GM18498 (cell line): ENCODE results near the gene FCN1.

ENCODE experiments used
- ATAC-seq: cut with Tn5 transposase; IDR thresholded peaks from one replicate; pipeline ENCODE4 v1.9.1; 2021; ENCODE audit warnings: mild to moderate bottlenecking, moderate library complexity; ENCODE audit not compliant: unreplicated experiment

FCN1 gene

DNA sequence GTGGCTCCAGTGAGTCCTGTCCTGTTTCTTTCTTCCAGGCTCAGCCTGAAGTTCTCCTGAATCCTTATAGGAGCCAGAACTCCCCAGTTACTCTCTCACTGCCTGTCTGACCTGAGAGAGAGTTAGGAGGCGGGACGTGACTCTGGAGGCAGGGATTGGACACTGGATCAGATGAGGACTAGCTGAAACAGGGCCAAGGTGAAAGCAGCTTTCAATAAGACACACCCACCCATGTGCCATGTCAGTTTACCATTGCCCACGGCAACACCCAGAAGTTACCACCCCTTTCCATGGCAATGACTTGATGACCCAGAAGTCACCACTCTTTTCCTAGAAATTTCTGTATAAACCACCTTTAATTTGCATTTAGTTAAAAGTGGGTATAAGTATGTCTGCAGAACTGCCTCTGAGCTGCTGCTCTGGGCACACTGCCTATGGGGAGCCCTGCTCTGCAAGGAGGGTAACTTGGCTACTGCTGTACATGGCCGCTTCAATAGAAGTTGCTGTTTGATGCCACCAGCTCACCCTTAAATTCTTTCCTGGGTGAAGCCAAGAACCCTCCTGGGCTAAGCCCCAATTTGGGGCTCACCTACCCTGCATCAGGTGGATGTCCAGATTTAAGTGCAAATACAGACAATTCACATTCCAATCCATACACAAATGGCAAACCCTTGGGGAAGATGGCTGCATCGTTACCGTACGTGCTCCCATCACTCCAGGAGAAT is 23.4 kb downstream of the FCN1 start:
- no peak for ATAC-seq

- ATAC-seq: no peak
Observed at GRCh38 chr9:134892820-134893420, 24.8 kb downstream of the FCN1 start.

GRCh38 chr9:134892221-134892620 is 25.5 kb downstream of the FCN1 start:
- ATAC-seq: no peak

GRCh38 chr9:134891713-134892112 is 26.0 kb downstream of the FCN1 start:
- ATAC-seq: no peak

- no peak for ATAC-seq
Observed at GRCh38 chr9:134891053-134891452, 26.7 kb downstream of the FCN1 start.

GRCh38 chr9:134890155-134890495 is 27.6 kb downstream of the FCN1 start:
- ATAC-seq: no peak

DNA sequence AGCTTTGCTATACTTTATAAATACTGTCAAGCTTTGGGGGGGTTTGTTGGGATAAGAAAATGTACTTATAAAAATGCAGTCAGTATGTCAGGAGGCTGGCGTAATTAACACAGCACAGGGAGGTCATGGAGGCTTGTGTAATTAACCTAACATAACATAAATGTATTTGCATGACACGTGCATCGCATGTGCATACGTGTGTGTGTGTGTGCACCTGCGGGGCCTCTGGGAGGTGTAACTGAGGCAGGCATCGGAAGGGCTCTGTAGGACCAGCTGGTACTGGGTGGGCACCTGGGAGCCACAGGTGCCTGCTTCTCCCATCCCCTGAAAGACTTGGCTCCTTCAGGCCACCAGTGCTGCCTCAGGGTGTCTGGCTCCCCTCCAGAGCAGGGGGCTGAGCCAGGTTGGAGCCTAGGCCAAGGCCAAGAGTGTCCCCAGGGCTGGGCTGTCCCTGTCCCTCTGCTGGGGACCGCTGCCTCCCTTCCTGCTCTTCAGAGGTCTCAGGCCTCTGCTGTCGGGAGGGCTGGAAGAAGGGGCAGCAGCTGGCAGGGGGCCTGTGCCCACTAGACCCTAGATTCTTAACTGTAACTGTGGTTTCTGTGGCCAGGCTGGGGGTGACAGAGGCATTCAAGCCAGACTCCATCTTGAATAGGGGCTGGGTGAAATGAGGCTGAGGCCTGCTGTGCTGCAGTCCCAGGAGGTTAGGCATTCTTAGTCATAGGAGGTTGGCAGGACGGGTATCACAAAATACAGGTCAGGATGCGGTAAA is 28.1 kb downstream of the FCN1 start:
- no peak for ATAC-seq

DNA sequence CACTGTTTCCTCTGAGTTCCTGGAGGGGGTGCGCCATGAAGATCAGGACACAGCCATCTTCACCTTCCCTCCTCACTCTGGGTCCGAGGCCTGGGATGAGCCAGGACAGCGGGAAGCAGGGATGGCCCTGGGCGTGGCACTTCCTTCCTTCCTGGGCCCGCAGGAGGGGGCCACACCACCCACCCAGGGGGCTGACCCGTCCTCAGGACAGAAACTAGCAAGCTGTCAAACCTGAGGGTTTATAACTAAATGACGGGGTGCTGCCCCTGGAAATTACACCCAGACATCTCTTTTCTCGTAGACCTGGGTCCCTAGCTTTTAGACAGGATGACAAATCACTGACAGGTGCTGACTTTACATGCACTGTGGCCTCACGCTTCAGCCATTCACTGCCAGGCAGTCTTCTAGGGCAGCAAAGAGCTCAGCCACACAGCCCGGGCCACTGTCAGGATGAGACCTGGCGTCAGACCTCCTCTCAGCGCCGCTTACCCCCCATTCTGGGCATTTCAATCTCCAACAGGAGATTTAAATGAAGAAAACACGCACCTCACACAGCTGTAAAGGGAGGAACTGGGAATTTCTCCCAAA is 29.0 kb downstream of the FCN1 start:
- no peak for ATAC-seq

- ATAC-seq: no peak
Observed at GRCh38 chr9:134887686-134888602, 29.8 kb downstream of the FCN1 start.

- no peak for ATAC-seq
Observed at GRCh38 chr9:134887219-134887618, 30.5 kb downstream of the FCN1 start.

DNA sequence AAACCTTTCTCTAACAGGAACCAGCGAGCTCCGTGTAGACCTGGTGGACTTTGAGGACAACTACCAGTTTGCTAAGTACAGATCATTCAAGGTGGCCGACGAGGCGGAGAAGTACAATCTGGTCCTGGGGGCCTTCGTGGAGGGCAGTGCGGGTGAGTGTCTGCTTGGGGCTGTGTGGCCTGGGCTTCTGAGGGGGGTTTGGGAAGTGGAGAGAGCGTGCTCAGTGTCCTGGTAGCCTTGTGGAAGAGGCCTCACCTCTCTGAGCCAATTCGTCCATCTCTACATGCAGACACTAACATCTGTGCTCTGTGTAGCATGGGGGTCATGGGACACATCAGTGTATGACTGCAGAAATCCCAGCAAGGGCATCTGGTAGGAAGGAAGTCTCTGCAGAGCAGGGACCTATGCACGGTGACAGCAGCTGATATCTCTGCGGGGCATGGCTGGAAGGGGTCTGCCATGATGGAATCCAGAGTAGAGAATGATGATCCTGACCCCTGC is 31.2 kb downstream of the FCN1 start:
- ATAC-seq: no peak

GRCh38 chr9:134885679-134886412 is 31.9 kb downstream of the FCN1 start:
- ATAC-seq: no peak

DNA sequence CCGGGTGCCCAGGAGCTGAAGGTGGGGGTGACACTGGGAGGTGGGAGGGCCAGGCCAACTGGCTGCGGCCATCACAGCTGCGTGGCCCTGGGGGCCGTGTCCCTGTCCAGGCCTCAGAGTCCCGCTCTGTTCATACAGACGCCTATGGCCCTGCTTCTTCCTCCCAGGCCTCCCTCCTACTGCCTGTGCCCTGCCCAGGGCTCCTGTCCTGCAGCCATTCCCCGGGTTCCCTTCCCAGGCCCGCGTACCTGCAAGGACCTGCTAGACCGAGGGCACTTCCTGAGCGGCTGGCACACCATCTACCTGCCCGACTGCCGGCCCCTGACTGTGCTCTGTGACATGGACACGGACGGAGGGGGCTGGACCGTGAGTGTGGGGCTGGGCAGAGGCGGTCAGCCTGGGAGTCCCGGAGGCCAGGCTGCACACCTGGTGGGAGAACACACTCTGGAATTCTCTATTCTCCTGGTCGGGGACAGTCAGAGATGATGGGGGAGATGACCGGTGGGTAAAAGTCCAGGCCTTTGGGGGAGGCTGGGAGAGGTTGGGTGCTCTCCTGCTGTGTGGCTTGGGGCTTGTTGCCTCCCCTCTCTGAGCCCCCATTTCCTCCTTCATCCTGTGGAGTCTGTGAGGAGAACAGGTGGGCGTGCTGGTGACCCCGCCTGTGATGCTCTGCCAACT is 32.6 kb downstream of the FCN1 start:
- ATAC-seq: no peak

DNA sequence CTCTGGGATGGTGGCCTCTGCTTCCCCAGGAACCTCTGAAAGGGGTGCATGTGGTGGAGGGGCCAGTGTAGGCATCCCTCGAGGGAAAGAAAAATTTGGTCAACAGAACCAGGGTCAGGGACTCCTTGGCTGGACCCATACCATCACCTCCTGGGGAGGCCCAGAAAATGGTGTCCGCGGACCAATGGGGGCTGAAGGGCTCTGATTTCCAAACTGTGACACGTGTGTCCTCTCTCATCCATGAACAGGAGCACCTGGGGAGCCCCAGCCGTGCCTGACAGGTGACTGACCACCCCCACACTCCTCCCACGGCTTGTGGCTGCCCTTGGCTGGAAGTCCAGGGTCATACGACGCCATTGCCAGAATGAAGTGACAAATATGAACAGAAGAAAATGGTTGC is 33.2 kb downstream of the FCN1 start:
- ATAC-seq: no peak

GRCh38 chr9:134883040-134883782 is 34.5 kb downstream of the FCN1 start:
- ATAC-seq: no peak

DNA sequence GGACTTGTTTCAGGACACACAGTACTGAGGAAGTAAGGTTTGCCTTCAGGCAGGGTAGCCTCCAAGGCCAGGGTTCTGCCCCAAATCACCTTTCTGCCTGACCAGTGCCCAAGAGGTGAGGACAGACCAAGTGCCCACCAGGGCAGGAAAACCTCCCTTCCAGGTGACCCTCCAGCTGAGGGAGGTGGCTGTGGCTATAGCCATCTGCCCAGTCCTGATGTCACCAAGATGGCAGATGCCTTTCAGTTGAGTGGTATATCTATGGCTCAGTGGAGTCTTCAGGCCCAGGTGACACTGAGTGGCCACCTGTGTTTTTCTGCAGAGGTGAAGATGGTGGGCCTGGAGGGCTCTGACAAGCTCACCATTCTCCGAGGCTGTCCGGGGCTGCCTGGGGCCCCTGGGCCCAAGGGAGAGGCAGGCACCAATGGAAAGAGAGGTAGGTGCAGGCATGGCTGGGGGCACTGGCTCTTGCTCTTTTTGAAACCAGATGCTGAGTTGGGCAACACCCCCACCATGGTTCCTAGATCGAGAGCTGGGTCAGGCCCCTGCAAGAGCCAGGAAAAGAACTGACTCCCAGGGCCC is 35.4 kb downstream of the FCN1 start:
- no peak for ATAC-seq

- no peak for ATAC-seq
Observed at GRCh38 chr9:134881313-134881670, 36.4 kb downstream of the FCN1 start.
